GM19324 (cell line): ENCODE measurements around the gene PTH1R.
"Not testable (repeated sequence)": the region's sequence is repeated elsewhere in the genome, so short reads cannot be mapped to it uniquely, and the experiment has no call there.

Experiments
- ATAC-seq: cut with Tn5 transposase; IDR thresholded peaks from one replicate; pipeline ENCODE4 v1.9.1; 2021; ENCODE audit warnings: mild to moderate bottlenecking, moderate library complexity; ENCODE audit not compliant: unreplicated experiment, low FRiP score

Gene PTH1R

DNA sequence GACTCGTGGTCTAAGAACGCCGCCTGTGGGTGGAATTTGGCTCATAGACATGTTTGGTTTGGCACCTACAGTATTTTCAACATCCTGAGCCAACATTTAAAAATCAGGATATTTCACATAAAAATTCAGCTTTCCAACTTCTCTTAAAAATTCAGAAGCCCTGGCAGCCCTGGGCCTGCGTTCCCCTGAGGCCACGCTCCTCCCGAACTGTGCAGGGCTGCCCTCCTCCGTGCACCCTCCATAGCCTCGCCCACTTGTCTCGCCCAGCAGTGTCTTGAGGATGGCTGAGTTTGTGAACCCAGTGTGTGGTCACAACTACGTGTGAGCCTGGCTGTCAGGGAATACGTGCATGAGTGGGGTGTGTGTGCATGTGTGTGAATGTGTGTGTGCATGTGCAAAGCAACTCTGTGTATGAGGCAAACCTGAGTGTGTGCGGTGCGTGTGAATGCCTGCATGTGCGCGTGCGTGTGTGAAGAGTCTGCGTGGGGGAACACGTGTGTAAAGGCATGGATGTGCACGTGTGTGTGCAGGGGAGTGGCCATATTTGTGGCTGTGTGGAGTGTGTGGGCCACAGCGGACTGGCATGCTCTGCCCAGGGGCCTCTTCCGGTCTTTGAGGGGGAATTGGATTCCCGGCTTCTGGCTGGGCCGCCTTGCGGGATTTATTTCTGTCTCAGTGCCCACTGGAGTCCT, 30.9 kb downstream of the PTH1R start:
- ATAC-seq: no peak

DNA sequence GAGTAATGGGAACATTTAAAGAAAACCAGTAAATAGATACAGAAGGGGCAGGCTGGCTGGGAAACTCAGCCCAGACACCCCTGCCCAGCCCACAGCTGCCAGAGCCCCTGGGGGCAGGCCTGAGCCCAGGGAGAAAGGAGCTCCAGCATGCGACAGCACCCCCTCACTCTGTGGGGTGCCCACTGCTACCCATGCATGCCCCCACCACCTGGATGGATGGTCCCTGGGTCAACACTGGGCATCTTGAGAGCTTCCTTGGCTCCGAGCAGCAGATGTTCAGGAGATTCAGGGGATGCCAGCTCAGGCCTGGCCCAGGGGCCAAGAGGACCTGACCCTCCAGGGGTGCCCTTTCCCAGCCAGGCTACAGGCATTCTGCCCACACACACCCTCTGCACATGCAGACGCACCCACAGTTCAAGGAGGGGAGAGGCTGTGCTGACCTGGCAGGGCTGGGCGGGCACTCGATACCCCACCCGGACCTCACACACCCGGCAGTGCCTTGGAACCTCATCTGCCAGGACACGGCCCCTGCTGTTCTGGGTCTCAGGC, 31.5 kb downstream of the PTH1R start:
- no peak for ATAC-seq

DNA sequence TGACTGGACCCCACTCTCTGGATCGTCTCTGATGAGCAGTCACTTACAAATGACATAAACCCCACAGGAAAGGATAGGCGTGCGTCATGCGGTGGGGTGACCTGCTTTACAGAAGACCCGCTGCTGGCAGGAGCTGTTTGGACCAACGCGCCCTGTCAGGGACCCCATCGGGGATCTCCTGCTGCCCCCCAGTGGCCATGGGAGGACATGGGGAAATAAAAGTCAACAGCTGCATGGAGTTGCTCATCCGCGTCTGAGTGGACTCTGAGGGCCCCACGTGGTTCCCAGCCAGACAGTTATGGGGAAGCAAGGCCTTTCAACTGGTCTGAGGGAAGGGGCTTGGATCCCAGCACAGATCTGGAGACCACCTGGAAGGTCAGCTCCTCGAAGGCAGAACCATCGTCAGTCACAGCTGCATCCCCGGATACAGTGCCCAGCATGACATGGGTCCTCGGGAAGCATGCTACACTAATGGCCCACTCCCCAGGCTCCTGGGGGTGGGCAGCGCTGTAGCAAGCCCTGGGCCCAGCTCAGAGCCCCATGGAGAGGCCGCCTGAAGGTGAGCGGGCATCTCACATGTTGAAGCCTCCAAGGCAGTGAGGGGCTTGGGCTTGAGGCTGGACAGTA, 32.1 kb downstream of the PTH1R start:
- no peak for ATAC-seq

DNA sequence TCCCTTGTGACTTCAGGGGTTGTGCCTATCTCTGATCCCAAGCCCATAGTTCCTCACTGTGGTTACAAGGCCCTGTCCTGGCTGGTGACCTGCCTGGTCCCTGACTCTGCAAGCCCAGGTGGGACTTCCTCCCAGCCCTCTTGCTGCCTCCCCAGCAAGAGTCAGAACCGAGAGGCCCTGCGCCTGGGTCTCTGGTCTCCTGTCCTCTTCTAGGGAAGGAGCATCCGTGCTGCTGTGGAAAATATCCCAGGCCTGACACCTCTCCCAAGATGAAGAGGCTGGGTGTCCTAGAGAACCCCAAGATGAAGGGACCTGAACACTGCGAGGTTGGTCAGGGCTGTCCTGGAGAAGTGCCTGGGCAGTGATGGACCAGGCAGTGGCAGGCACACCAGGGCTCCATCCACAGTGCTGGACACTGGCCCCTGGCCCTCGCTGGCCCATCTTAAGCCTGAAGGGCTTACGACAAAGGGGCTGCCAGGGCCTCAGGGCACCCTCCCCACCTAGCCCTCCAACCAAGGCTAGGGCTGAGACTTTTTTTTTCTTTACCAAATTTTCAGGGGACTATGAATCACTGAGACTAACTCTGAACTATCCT, 32.7 kb downstream of the PTH1R start:
- ATAC-seq: no peak

DNA sequence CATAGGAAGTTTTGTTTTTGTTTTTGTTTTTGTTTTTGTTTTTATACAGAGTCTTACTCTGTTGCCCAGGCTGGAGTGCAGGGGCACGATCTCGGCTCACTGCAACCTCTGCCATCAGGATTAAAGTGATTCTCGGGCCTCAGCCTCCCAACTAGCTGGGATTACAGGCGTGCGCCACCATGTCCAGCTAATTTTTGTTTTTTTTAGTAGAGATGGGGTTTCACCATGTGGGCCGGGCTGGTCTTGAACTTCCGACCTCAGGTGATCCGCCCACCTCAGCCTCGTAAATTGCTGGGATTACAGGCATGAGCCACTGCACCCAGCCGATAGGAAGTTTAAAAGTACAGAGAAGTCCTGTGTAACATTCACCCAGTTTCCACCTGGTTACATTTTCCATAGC, 33.4 kb downstream of the PTH1R start:
- not testable (repeated sequence) for ATAC-seq

DNA sequence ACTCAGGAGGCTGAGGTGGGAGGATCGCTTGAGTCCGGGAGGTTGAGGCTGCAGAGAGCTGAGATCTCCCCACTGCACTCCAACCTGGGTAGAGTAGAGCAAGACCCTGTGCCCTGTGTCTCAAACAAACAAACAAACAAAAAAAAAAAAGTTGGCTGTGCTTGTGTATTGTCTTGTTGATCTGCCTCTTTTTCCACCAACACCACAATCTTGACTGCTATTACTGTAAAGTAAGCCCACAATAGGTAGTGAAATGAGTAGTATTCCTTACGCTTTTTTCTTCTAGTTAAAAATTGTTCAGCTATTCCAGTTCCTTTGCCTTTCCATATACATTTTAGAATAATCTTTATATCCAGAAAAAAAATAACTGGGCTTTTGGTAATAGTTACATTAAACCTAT, 35.5 kb downstream of the PTH1R start:
- no peak for ATAC-seq

DNA sequence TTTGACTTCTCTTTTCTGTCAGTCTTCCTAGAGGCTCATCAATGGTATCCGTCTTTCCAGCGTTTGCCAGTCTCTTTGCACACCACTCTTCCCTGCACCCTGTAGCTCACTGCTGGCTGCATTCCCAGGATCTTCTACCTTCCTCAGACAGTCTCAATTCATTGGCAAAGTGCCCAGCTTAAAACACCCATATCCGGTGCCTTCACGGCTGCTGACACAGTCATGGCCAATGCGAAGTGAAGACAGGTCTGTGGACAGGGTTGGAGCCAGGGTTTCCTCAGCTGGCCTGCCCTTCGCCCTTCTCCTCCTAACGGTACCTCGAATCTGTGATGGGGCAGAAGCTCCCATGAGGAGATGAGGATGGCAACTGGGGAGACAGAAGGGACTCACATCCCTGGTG, 36.1 kb downstream of the PTH1R start:
- no peak for ATAC-seq

DNA sequence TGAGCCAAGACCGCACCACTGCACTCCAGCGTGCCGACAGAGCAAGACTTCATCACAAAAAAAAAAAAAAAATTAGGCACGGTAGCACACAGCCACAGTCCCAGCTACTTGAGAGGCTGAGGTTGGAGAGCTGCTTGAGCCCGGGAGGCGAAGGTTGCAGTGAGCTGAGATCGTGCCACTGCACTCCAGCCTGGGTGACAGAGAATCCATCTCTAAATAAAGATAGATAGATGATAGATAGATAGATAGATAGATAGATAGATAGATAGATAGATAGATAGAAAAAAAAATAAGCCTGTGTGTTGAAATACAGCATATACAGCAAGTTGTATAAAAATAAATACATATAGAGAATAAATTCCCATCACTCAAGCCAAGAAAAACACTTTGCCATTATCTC, 37.3 kb downstream of the PTH1R start:
- no peak for ATAC-seq

DNA sequence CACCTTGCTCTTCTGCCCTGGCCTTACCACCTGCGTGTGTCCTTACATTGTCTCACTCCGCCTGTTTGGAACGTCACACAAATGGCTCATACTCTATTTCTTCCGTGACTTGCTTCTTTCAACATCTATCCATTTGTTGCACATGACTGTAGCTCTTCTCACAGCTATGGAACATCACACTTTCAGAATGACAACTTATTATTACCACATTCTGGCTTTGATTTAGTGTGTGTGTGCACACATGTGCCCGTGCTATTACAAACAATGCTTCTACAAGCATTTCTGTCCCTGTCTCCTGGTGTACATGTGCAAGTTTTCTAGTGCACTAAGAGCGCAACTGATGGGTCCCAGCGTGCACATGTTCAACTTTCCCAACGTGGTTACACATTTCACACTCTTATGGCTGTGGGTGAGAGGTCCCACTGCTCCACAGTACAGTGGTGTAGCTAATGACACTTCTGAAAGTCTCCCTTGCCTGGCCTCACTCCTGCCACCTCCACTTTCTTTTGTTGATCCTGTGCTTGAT, 37.8 kb downstream of the PTH1R start:
- no peak for ATAC-seq

DNA sequence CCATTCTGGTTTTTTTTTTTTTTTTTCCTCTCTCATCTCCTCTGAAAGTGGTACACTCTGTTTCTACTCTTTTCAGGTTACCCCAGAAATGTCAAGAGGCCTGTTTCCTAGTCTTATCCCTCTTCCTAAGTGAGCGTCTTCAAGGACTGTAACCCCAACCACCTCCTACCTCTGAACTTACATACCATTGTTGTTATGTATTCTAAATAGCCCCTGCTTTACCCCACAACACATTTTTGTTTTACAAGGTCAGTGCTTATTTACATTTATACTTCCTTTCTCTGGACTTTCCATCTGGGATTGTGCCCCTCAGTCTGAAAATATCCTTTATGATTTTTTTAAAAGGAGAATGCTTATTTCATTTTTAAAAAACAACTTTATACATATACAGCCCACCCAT, 38.8 kb downstream of the PTH1R start:
- no peak for ATAC-seq

DNA sequence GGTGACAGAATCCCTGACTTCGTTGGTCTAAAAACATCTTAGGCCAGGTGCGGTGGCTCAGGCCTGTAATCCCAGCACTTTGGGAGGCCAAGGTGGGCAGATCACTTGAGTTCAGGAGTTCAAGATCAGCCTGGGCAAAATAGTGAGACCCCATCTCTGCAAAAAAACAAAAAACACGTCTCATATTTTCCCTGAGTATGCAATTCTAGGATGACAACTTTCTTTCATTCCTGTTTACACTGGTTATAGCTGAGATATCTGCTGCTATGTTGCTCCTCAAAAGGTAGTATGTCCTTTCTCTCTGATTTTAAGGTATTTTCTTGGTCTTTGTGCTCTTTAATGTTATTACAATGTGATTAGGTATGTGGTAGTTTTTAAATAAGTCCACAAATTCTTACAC, 39.3 kb downstream of the PTH1R start:
- no peak for ATAC-seq

DNA sequence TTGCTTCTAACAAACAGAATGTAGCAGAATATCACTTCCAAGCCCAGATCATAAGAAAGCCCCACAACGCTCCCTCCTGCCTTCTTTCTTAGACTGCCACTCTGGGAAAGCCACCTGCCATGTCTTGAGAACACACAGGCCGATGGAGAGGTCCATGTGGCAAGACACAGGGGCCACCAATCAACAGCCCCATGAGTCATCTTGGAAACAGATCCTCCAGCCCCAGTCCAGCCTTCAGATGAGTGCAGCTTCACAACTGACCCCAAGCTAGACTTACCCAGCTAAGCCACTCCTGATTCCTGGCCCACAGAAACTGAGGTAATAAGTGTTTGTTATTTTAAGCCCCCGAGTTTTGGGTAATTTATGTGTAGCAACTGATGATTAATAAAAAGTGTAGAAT, 39.7 kb downstream of the PTH1R start:
- ATAC-seq: no peak

DNA sequence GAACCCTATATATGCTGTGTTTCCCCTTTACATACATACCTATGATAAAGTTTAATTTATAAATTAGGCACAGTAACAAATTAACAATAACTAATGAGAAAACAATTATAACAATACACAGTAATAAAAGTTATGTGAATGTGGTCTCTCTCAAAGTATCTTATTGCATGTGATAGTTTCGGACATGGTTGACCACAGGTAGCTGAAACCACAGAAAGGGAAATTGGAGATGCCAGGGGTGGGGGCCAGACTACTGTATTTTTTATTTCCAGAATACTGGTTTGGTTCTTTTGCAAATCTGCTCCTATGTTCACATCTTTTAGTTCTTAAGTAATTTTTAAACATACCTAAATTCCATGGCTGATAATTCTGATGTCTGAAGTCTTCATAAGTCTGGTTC, 40.7 kb downstream of the PTH1R start:
- ATAC-seq: no peak

DNA sequence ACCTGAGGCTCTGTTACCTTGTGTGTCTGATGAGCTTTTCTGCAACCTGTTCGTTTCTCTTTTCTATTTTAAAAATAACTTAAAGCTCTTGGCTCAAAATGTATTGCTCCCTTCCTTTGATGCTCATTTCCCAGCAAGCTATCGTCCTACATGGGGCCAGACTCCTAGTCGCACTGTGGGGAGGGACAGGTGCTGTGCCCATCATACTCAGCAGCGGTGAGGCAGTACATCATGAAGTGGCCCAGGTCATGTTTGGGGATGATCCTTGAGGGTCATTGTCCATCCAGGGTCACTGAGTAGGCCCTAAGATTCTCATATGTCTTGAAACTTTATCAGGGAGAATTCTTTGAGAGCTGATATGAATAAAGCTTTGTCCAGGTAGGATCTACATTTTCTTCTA, 41.1 kb downstream of the PTH1R start:
- ATAC-seq: no peak

DNA sequence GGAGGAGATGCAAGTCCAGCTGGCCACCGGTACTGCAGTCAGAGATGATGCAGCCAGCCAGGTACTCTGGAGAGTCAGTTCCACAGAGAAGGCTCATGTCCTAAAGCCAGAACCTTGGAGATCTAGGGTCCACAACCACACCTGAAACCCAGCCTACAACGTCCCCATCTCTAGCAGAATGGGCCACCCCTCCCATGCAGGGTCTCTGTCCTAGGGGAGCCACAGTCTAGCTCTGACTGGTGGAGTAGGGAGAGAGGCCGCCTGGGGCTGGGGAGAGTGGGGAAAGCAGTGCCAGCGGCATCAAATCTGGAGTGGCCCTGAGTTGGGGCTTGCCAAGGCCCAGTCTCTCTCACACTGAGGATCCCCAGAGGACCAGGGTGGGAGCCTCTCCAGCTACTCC, 43.5 kb downstream of the PTH1R start:
- no peak for ATAC-seq

DNA sequence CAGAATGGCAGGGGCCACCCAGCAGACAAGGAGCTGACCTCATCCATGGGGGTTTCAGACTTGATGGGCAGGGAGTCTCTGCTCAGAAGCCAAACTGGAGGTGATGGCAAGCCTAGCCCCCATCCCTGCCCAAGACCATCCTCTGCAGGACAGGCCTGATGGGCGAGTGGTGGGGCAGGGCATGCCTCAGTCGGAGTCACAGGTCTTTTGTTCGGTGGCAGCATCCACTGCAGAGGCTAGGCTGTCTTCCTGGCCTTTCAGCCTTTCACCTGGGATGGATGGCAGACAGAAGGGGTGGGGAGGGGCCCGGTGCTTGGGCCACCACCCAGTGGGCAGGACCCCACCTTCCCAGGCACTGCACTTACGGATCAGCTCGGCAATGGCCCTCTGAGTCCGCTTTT, 44.4 kb downstream of the PTH1R start:
- no peak for ATAC-seq

DNA sequence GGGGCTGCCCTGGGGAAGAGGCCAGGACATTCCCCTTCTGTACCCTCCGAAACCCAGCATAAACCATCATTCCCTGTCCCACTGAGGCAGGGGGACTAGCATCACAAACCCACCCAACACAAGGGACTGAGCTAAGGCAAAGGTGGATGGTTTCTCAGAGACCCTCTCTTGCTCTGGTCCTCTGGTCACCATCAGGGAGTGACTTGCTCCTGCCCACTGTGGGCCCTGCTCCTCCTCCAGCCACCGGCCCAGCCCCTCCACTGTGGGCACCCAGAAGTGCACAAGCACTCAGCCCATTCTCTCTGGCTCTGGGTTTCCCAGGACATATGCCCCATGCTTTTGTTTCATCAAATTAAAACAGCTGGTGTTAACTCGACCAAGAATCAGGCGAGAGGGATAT, 44.9 kb downstream of the PTH1R start:
- ATAC-seq: no peak

DNA sequence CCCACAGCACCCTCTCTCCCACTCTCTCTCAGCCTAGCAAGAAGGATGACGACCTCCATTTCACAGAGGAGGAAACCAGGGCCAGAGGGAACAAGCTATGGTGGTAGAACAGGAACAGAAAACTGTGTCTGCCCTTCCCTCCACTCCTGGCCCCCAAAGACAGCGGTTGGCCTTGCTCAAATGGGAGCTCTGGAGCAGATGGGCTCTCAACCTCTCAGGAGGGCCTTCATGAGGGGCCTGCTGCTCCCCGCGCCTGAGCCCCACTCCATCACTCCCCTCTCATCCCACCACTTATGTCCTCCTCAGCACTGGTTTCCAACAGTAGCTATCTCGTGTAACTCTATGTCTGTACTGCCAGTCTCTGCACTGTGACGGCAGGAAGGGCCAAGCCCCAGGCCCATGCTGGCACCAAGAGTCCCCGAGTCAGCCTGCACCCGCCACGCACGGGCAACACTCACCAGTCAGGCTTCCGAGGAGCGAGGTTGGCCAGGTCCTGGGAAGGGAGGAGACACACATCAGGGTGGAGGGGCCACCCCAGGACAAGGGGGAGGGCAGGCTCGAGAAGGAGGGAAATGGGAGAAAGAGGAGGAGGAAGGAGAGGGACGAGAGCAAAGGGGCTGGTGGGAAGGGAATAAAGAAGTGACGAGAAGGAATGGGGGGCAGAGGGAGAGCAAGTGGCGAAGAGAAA, 45.5 kb downstream of the PTH1R start:
- no peak for ATAC-seq

DNA sequence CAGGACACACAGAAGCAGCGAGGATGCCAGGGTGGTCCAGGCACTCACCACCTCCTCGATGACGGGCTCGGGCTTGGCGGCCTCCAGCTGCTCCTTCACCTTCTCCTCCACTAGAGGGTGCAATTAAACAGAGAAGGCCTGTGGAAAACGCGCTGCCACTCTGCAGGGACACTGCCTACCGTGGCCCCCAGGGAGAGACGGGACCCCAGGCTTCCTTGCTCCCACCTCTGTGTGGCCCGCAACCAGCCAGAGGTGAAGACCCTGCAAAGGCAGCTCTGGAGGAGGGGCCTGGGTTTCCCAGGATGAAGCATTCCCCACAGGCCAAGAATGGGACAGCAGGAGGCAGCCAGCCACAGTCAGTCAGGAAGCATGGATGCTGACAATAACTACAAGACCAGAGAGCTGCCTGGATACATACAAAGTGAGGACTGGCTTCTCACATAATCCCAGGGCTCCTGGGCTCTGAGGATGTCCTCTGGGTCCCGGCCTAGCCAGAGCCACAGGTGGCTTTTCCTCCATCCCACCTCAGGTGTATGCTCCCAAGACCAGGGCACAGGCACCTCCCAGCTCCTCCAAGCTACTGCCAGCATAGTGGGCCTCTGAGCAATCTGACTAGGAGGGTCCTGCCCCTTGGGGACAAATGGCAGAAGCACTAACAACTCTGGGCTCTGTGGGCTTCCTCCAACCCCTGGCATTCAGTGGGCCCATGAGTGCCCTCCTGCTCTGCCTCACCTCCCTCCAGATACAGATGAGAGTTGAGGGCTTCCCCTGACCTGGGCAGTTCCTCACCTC, 46.2 kb downstream of the PTH1R start:
- no peak for ATAC-seq

DNA sequence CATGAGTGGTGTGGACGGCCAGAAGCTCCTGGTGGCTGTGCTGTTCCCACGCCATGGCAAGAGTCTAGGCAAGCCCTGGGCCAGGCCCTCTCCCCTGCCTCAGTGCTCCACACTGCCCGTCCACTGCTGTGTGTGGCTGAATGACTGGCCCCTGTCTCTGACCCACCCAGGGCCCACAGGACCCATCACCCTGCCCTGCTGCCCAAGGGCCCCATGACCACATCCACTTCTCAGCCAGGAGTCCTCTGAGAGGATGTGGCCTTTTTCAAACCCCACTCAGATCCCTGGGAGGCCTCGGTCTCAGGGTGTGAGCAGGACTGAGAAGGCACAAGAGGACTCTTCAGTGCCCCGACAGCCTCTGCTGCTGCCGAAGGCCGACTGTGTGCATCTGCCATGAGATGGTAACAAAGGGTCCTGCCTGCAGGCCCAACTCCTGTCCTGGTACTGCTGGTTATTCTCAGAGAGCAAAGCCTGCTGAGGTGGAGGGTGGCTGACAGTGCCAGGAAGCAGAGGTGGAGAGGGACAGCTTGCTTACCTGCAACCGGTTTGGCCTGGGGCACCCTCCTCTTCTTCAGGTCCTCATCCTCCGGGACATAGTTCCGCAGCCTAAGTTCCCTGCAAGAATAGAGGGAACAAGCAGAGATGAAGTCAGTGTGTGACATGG, 47.5 kb downstream of the PTH1R start:
- ATAC-seq: no peak
